NCI-H1048 (cell line): ENCODE data around the gene KIRREL3.

Experiments
- DNase-seq: peaks from one replicate; lab custom pipeline; 2025; lab: John Stamatoyannopoulos, UW

KIRREL3 gene

DNA sequence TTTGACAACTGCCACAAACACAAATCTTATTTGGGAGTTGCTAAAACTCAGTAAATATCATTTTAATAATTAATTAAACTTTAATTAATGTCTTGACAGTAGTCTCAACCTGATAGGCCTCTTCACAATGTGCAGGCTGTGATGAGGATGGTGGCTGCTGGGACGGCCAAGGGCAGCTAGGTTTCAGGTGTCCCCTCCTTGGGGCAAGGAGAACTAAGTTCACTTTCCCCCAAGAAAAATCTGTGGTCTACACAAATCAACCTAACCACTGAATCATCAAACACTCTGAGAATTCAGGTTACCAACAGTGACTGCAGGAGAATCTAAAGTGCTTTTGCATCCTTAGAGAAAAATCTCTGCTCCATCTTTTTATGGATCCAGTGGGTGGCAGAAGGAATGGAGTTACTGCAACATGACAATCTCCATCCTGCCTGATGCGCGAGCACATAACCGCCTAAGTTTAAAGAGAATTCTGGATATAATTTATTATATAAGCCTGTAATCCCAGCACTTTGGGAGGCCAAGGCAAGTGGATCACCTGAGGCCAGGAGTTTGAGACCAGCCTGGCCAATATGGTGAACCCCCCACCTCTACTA lies 289.7 kb downstream of the KIRREL3 start:
- DNase-seq: no peak

DNA sequence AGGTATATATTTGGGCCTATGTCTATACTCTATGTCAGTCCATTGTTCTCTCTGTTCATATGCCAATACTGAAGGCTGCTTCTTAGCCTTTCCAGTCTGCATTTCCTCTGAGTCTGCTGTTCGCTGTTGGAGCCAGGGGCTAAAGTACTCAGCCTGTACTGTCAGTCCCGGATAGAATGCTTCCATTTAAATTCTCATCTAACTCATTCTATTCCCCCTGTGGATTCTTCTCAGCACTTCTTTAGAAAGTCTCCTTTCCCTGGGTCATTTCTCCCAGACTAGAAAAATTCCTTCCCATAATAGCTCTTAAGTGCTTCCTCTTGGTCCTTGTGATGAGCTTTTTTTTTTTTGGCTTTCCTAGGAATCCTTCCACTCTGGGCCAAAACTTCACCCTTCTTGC lies 293.1 kb downstream of the KIRREL3 start:
- no peak for DNase-seq

DNA sequence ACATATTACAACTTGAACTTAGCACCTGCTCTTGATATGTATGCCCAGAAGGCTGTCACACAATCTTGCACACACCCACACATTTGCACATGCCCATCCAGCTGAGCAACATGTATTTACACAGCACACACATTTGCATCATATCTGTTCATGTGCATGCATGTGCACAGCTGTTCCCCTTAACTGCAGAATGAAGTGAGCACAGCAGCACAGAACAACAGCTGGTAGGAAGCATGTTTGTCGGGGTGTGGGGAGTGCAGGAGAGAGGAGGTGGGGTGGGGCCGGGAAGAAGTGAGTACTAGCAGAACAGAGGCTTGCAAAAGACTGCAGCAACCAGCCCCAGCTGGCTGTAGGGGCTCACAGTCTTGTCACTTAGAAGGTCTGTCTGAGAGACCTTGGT lies 296.5 kb downstream of the KIRREL3 start:
- DNase-seq: no peak

DNA sequence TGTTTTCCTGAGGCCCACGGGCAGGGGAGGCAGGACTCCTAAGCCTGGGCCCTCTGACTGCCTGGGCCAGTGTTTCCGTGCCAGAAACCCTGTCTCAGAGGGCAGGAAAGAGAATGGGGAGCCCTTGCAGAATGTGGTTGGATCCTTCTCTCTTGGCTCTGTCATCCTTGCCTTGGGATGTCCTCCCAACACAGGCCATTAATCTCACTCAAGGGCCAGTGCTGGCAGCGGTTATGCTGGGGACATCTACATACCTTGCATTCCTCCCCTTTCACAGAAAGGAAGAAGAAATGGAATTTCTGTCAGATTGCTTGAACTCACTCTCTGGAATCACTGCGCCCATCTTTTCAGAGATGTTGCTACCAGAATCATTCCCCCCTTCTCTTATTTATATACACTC lies 296.9 kb downstream of the KIRREL3 start:
- no peak for DNase-seq

DNA sequence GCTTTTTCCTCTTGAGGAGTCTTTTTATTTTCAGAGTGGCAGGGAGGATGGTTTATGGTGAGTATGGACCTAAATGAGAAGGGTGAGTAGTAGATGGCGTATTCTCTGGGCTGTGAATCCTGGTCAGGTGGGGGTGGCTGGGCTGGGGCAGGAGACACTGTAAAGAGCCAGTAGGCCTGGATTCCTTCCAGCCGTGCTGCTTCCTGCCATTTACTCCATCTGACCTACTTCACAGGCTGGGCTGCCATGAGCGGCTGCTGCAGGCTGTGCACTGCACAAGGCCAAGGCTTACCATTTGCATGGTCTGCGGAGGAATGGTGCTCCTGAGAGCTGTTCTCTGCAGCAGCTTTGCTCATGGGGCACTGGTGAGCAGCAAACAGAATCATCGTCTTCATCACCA lies 297.6 kb downstream of the KIRREL3 start:
- DNase-seq: no peak

DNA sequence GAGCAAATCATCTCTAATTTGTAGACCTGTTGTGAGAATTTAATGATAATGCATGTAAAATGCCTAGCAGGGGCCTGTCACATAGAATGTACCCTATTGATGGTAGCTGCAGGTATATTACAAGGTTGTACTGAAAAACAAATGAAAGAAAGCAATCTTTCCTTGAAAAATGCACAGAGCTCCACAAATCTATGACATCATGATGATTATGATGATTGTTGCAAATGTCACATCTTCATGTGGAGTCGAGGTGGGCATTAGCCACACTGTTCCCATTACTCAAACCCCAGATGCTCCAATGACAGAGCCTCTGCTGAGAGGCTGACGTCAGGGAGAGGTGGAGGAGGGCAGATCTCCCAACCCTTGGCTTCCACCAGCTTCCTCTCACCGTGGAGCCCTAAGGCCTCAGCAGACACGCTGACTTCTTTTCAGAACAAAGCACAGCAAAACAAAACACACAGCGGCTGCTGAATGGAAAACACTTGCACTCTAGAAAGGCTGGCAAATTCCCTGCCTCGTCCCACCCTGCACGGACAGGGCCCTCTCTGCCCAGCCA lies 298.3 kb downstream of the KIRREL3 start:
- DNase-seq: no peak

DNA sequence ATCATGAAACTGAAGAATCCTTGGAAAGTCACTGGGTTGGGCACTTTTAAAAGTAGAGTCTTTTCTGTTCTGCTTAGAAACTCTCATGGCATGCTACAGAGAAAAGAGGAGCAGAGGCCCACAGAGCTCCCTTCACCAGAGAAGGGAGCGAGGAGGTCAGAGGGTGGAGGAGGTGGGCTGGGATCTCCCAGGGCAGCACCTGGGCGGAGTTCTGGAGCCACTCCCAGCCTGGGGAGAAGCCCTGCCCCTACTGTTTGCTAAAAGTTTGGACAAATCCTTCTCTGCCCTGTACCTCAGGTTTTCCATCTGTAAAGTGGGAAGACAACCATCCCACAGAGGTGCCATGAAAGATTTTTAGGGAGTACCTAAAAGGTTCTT lies 299.1 kb downstream of the KIRREL3 start:
- no peak for DNase-seq

DNA sequence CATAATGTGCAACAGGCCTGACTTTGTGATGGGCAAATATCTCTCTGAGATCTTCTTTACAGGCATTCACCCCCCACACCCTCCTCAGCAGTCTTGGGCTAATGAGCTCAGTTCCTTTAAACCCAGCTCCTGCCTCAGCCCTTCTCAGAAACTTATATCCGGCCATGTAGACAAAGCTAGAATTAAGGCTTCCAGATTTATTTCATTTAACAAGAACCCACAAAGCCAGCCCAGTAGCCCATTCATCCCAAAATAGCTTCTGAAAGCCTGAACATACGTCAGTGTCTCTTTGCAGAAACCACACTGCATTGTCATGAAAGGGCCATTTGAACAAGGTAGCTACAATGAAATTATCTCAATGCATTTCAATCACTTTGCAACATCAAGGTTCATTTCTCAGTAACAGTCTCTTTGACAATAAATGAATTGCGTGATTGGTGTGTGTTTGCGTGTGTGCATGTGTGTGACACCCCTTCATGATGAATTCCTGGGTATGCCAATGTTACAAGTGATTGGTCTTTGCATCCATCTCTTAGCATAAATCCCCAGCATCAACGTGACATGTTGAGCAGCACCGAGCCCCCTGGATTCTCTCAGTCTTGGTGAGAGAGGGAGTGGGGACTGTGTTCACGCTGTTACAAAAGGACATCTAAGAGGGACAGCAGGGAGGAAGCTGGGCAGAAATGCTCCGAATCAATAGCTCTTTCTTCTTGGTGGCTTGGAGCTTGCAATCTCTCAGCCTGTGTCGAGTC lies 299.6 kb downstream of the KIRREL3 start:
- no peak for DNase-seq

DNA sequence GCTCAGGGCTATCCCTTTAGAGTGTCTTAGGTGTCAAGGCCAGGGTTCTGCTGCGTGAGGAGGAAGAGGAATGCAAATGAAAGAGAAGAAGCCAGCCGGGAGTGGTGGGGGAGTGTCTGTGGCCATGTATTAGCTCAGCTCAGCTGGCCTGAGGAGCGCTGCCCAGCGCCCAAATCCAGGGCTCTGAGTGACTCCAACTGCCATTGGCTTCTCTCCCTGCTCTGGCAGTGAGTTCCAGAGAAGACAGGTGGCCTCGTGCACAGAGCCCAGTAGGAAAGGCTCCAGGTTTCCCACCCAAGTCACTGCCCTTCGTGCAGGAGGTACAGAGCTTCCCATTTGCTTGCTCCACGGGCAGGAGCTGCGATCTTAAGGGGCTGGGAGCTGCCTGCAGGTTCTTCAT lies 302.0 kb downstream of the KIRREL3 start:
- no peak for DNase-seq

DNA sequence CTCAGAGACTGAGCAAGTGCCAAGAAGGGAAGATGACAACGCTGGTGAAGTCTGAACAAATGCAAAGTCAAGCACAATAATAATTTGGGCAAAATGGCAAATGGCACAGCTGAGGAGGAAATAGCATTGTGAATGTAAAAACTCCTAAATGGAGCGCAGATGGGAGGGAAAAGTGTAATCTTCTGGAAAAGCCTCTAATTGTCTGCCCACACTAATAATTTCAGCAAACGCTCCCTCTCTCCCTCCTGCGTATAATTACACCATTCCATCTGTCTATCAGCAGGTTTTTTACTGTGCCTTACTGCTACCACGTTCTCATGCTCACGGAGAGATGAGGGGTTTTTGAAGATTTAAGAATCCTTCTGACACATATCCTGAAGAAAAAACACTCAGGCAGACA lies 302.6 kb downstream of the KIRREL3 start:
- DNase-seq: no peak

DNA sequence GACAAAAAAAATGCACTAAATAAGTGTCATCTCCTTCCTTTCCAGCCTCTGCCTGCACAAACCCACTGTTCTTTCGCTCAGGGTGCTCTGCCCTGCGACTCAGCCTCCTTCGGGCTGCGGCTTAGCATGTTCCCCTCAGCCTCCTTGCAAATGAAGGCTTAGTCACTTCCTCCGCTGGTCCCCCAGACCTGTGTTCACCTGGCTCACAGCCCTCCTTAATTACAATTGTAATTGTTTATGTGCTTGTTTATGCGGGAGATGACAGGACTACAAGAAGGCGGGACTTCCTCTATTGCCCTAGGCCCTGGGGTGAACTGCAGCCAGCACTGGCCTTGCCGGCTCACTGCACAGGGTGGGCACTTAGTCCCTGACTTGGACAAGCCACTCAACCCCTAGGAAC lies 303.6 kb downstream of the KIRREL3 start:
- no peak for DNase-seq

DNA sequence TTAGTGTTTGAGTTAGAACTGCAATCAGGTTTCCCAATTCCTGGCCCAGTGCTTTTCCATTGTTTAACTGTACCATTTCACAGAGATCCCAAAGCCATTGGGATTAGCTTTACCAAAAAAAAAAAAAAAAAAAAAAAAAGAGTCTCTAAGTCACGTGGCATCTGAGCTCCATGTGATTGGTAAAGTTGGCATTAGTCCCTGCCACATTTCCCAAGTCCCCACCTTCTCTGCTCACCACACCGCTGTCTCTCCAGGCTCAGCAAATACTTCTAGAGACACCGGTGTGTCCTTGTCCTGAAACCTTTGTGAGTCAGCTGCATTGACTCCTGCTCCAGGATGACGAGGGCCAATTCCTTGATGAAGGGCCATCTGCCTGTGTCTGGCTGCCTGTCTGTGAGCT lies 305.3 kb downstream of the KIRREL3 start:
- DNase-seq: no peak

DNA sequence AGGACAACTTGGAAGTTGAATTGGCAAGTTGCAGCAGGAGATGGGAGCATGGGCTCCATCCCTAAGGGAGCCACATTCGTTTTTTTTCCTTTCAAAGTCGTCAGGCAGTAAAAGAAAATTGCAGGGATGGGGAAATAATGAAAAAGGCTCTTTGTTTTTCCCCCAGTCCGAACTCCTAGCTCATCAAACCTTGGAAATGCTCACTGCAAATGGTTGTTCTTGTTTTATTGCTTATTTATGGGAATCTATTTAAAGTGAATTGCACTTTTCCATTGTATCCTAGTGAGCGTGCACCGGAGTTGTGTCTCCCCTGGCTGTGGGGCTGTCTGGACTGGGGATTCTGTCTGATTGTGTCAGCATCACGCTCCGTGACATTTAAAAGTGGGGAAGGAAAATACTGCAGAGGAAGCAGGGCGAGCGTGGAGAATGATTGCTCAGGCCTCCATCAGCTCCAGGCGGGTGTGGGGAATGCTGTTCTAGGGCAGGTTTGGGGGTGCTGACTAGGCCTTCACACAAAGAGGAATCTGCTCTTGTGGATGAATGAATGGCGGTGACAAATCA lies 306.4 kb downstream of the KIRREL3 start:
- DNase-seq: no peak

DNA sequence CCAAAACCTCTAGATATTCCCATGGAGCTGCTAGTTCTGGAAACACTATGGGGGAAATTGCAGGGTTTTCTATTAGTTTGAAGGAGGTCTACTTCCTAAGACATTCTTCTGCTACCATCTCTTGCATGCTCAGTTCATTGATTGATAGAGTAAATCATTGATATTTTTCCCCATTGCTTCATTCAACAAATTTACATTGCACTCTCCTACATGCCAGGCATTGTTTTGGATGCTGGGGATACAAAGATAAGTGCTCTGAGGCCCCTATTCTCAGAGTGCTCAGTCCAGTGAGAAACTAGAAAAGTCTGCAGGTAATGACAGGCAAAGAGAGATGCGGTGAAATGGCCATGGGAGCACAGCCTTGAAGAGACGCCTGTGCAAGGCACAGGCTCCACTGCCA lies 313.1 kb downstream of the KIRREL3 start:
- DNase-seq: no peak

DNA sequence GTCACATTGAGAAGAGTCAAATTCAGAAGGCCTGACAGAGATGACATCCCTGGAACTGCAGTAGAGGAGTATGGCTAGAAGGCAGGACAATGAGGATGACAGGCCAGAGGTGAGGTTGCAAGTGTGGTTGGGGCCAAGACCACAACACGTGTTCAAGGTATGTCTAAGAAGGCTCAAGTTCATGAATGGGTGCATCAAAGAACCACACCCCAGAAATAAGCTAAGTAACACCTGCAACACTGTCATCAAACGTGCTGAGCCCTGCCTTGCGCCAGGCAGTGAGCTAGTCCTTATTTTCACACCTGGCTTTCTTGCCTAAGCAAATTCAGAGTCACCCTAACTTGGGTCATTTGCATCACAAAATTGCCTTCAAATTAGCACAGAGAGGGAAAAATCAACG lies 313.6 kb downstream of the KIRREL3 start:
- DNase-seq: no peak

DNA sequence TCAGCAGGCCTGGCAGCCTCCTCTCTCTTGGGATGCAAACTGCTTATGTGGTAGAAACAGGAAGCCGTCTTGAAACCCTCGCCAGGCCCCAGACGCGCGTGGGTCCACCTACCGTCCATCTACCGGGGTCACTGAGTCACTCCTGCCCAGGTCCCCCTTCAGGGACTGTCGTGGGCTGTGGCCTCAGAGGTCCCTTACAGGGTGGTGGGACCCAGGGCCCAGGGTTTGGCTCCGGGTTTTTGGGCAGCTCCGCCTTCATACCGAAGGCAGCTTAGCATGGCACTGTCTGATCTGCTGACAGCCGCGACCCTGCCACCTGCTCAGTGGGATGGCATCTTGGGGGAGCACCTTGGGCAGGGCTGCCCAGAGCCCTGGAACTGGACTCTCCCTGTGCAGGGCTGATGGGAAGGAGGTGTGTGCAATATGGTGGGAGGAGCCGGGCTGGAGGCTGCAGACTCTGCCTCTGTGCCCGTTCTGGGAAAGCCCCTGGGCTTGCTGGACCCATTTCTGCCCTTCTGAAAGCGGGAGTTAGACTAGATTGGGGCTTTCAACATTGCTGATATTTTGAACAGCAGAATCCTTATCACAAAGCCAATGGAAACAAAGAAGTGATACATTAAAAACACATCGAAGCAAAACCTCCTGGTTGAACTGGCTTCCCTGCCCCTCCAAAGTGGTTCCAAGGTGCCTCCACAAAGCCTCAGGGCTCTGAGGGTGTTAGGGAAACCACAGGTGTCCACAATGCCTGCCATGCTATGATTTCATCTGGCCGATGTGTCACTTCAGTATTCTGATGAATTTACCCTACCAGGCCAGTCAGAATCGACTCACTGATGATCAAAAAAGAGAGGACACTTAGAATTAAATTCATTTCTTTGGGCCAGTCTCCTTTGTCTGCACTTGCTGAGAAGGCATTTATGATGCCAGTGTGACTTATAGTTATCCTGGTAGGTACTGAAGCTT lies 316.5 kb downstream of the KIRREL3 start:
- no peak for DNase-seq

DNA sequence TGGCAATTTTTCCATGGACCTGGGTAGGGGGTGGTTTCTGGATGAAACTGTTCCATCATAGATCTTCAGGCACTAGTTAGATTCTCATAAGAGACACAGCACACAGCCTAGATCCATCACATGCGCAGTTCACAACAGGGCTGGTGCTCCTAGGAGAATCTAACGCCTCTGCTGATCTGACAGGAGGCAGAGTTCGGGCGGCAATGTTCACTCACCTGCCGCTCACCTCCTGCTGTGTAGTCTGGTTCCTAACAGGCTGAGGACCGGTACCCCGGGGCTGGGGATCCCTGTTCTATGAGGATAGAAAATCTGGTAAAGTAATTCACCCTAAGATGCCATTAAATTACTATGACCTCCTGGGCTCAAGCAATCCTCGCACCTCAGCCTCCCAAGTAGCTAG lies 318.0 kb downstream of the KIRREL3 start:
- no peak for DNase-seq

DNA sequence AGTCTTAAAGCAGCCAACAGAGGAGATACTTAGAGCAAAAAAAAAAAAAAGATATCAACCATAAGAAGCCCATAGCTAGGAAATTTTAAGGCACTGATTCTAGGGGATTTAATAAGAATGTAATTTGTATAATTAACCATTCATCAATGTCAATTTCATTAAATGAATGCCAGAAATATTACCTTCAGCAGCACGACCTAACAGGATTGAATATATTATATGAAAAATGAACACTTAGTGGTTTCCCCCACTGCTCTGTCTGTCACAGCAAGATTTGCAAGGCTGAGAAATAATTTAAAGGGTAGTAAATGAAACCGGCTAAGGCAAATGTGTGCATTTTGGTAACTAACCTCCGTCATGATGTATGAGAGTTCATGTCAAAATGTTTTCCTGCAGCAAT lies 319.9 kb downstream of the KIRREL3 start:
- DNase-seq: no peak

DNA sequence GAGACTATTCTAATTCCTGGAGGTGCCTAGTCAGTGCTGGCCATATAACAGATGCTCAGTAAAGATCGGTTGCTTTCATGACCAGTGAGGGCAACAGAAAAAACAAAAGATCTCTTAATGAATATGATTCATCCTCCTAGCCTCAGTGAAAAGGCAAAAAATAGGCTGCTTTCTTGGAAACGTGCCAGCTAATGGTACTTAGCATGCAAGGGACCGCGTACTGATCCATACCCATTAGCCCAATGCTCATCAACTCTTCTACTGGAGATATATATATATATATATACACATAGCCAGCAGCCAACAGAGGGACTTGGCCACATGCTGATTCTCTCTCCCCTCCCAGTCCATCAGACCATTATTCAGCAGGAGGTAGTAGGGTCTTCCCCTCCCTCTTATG lies 320.4 kb downstream of the KIRREL3 start:
- DNase-seq: no peak

DNA sequence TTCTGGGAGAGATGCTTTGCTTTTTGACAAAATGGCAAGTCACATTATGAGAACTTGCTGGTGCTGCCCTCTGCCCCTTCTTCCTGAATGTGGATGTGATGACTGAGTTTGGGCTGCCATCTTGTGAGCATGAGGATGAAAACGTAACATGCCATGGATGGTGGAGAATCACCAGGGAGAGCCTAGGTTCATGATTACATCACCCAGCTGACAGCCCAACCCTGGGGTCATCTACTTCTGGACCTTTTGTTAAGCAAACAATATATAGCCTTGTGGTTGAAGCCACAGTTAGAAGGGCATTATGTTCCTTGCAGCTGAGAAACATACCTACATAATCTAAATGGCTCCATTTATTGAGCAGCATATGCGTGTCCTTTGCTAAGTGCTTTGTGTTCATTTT lies 321.5 kb downstream of the KIRREL3 start:
- no peak for DNase-seq

DNA sequence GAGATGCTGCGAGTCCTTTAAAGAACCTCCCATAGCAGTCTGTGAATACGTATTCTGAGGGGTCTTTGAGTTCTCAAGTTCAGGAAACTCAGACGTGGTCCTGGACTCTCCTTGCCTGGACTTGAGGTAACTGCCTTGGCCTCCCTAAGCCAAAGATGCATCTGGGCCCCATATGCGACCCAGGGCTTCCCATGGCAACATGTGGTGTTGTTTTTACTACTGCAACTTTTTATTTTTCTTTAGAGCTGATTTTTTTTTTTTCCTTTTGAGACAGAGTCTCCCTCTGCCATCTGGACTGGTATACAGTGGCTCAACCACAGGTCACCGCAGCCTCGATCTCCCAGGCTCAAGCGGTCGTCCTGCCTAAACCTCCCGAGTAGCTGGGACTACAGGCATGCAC lies 324.0 kb downstream of the KIRREL3 start:
- DNase-seq: no peak

DNA sequence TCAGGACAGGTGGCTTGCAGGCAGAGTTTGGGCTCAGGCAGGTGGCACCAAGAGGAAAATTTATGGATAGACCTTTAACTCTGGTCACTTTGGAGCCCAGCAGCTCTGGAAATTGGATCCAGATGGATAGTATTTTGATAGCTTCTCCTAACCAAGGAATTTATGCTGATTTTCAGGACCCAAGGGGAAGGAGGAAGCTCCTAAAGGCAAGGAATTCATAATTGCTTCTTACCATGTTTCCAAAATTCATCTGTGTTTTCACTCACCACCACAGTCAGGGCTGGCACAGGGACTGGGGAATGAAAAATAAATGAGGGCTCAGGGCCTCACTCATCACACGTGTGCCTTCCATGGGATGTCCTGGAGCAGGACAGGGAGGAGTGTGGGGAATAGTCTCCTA lies 327.3 kb downstream of the KIRREL3 start:
- no peak for DNase-seq
